A673 (cell line): ENCODE data around the gene LARP4B. TPM values are rescaled to one million over a fixed set of nuclear protein-coding genes. Genes with fewer than 3 reads are reported as not detected.

Source experiments
- BruUV-seq: library from RNA; stranded (reverse); fragments of 400-500 nt; replicated peaks from 2 replicates; lab custom pipeline; 2021; lab: Mats Ljungman, UMichigan
- CTCF ChIA-PET: fragments of 300-600 bp; sonication (Branson Sonifier 250); formaldehyde crosslinking; loops from one replicate; lab custom pipeline; 2022; ENCODE audit warnings: antibody characterized with exemption; lab: Charles Lee
- POLR2A ChIA-PET: fragments of 300-600 bp; sonication (Branson Sonifier 250); formaldehyde crosslinking; loops from one replicate; lab custom pipeline; 2022; ENCODE audit warnings: antibody characterized with exemption; ENCODE audit not compliant: low non-redundant PET; lab: Charles Lee
- DNase-seq: peaks from one replicate; pipeline ENCODE4 v3.0.0-alpha.2; 2015; ENCODE audit warnings: low spot score
- H3K27ac ChIP-seq: fragments of 200-600 bp; sonication (generic); 2 replicates; pipeline ENCODE4 v1.5.1; 2016; ENCODE audit warnings: mixed run types, low read depth, mild to moderate bottlenecking, mixed read lengths, antibody characterized with exemption, low read length; ENCODE audit not compliant: poor library complexity, severe bottlenecking
- H3K27me3 ChIP-seq: fragments of 200-600 bp; sonication (generic); replicated peaks from 2 replicates; pipeline ENCODE4 v1.6.1; 2017; ENCODE audit warnings: mixed run types, low read depth, mild to moderate bottlenecking, mixed read lengths, antibody characterized with exemption, low read length; ENCODE audit not compliant: insufficient read depth, poor library complexity
- H3K36me3 ChIP-seq: fragments of 200-600 bp; sonication (generic); 2 replicates; pipeline ENCODE4 v1.6.1; 2016; ENCODE audit warnings: mixed run types, mild to moderate bottlenecking, mixed read lengths, antibody characterized with exemption, low read length; ENCODE audit not compliant: insufficient read depth, poor library complexity, severe bottlenecking
- H3K4me1 ChIP-seq: fragments of 200-600 bp; sonication (generic); 2 replicates; pipeline ENCODE4 v1.6.1; 2017; ENCODE audit warnings: mixed run types, mild to moderate bottlenecking, mixed read lengths, antibody characterized with exemption, low read length; ENCODE audit not compliant: insufficient read depth, poor library complexity, severe bottlenecking
- H3K4me3 ChIP-seq: fragments of 200-600 bp; sonication (generic); 2 replicates; pipeline ENCODE4 v1.5.1; 2016; ENCODE audit warnings: low read depth, mixed run types, mild to moderate bottlenecking, mixed read lengths, low read length; ENCODE audit not compliant: poor library complexity, severe bottlenecking
- H3K9me3 ChIP-seq: fragments of 200-600 bp; sonication (generic); 2 replicates; pipeline ENCODE4 v1.6.1; 2016; ENCODE audit warnings: mixed run types, low read depth, mild to moderate bottlenecking, mixed read lengths, antibody characterized with exemption, low read length; ENCODE audit not compliant: poor library complexity, severe bottlenecking
- CTCF ChIP-seq: fragments of 300-800, 200-600 bp; sonication (generic); conservative IDR thresholded peaks from 2 replicates; pipeline ENCODE4 v1.5.1; 2017; ENCODE audit warnings: low read depth, mild to moderate bottlenecking, antibody characterized with exemption, low read length, moderate library complexity, mixed read lengths
- EZH2 ChIP-seq: fragments of 200-600 bp; sonication (generic); IDR thresholded peaks from 2 replicates; pipeline ENCODE4 v1.6.1; 2017; ENCODE audit warnings: borderline replicate concordance, low read depth, mild to moderate bottlenecking, mixed read lengths, antibody characterized with exemption, low read length; ENCODE audit not compliant: poor library complexity, severe bottlenecking
- intact Hi-C: fragments of 100-400 bp; cut with micrococcal nuclease; formaldehyde crosslinking; loops from one replicate; pipeline ENCODE4 v1.10.0; 2022; ENCODE audit not compliant: unreplicated experiment
- total RNA-seq: library from RNA; stranded (reverse); gene quantifications from 2 replicates; pipeline ENCODE4 v1.2.3, GENCODE V29; 2021

The LARP4B gene
- total RNA-seq, 1 experiment from 2014 or later = 101 TPM

DNA sequence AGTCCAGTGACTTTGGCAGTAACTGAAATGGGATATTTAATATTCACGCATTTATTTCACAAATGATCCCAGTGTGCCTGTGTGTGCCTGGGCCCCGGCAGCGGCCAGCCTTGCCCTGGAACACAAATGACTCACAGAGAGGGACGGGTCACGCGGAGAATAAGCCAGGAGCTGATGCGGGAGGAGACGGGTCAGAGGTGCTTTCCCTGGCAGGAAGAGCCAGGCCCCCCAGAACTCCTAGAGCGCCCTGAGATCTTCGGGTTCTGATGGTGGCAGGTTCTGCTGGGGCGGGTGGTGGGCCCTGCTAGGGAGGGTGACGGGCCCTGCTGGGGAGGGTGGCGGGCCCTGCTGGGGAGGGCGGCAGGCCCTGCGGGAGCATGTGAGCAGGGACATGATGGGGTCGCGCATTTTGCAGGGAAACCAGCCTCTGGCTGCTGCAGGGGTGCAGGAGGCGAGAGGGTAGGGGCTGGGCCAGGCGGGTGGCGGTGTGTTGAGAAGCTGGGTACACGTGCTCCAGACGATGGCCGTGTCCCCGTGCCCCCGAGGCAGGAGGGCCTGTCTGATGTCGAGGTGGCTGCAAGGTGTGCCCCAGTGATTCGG, 157.8 kb downstream of the LARP4B start:
- Histone ChIP-seq H3K9me3 (no peaks in the 10 kb centered on the region), H3K27ac (no peak overlapping the region), H3K4me3 (no peak overlapping the region), H3K36me3 (no peaks in the 10 kb centered on the region), H3K4me1 (peaks cover 6% of the 10 kb centered on the region), H3K27me3 (no peaks in the 10 kb centered on the region)
- no peak for DNase-seq
- BruUV-seq = no TSS peak
- TF ChIP-seq CTCF (no peak), EZH2 (no peak)
- CTCF ChIA-PET = no interaction called here
- intact Hi-C loops = no loop called here
- POLR2A ChIA-PET = no interaction called here

- H3K4me3 ChIP-seq = no peak overlapping the region
- H3K27ac ChIP-seq = no peak overlapping the region
- no peaks in the 10 kb centered on the region for H3K27me3 ChIP-seq
- CTCF ChIA-PET = interaction anchor here (0.5 kb wide), 1 partner anchor 12 kb away, joined by 8 read pairs; no protein-coding TSS in a partner anchor
- BruUV-seq = no TSS peak
- no peak for TF ChIP-seq CTCF
- TF ChIP-seq EZH2 = no peak
- H3K9me3 ChIP-seq = no peaks in the 10 kb centered on the region
- H3K36me3 ChIP-seq = no peaks in the 10 kb centered on the region
- POLR2A ChIA-PET = no interaction called here
- DNase-seq = no peak
- peaks cover 6% of the 10 kb centered on the region for H3K4me1 ChIP-seq
- intact Hi-C loops = no loop called here
Observed at GRCh38 chr10:772227-772637, 159.3 kb downstream of the LARP4B start.

- no peaks in the 10 kb centered on the region for H3K36me3 ChIP-seq
- TF ChIP-seq EZH2 = no peak
- no peak for TF ChIP-seq CTCF
- H3K4me1 ChIP-seq = peaks cover 6% of the 10 kb centered on the region
- H3K27ac ChIP-seq = no peak overlapping the region
- no peaks in the 10 kb centered on the region for H3K27me3 ChIP-seq
- H3K9me3 ChIP-seq = no peaks in the 10 kb centered on the region
- intact Hi-C loops = no loop called here
- no peak for DNase-seq
- no peak overlapping the region for H3K4me3 ChIP-seq
- no TSS peak for BruUV-seq
- ChIA-PET CTCF (interaction anchor here (0.6 kb wide), 1 partner anchor 42 kb away, joined by 4 read pairs; no protein-coding TSS in a partner anchor), POLR2A (no interaction called here)
Observed at GRCh38 chr10:771647-772046, 159.9 kb downstream of the LARP4B start.
